HepG2 (cell line): Measurements from ENCODE around the gene NAGA. TPM values are rescaled to one million over a fixed set of nuclear protein-coding genes. Genes with fewer than 3 reads are reported as not detected.

Experiments used
- ATF4 ChIP-seq, 2 experiments: fragments of 450-650 bp in 1 of 2; sonication (generic) in 1 of 2; formaldehyde crosslinking; IDR thresholded peaks; 2 replicates each; pipeline versions ENCODE4 v1.5.0 to v1.8.0; 2020 to 2022; ENCODE audit warnings: mild to moderate bottlenecking in 1 of 2, missing genetic modification reagents in 1 of 2
- FOXA1 ChIP-seq, 2 experiments: fragments of 450-650 bp in 1 of 2; sonication (generic) in 1 of 2; formaldehyde crosslinking in 1 of 2; IDR thresholded peaks; 2 replicates each; pipeline versions ENCODE4 v1.4.0 to v1.6.1; 2016 to 2020; ENCODE audit warnings: missing genetic modification reagents in 1 of 2
- FOXJ3 ChIP-seq: sonication (generic); formaldehyde crosslinking; IDR thresholded peaks from 2 replicates; pipeline ENCODE4 v1.4.0; 2020; ENCODE audit warnings: missing genetic modification reagents, mild to moderate bottlenecking, borderline replicate concordance
- HBP1 ChIP-seq: IDR thresholded peaks from 2 replicates; pipeline ENCODE4 v1.6.1; 2016; ENCODE audit warnings: low read depth, control low read depth
- LBX2 ChIP-seq: sonication (generic); formaldehyde crosslinking; IDR thresholded peaks from 2 replicates; pipeline ENCODE4 v1.5.0; 2020; ENCODE audit warnings: missing genetic modification reagents, mild to moderate bottlenecking, borderline replicate concordance
- NPAS2 ChIP-seq: sonication (generic); formaldehyde crosslinking; IDR thresholded peaks from 2 replicates; pipeline ENCODE4 v1.8.0; 2022; ENCODE audit warnings: mild to moderate bottlenecking, missing genetic modification reagents, borderline replicate concordance
- PAF1 ChIP-seq: IDR thresholded peaks from 2 replicates; pipeline ENCODE4 v1.6.1; 2016; ENCODE audit warnings: missing genetic modification reagents, missing compliant biosample characterization
- RBFOX2 ChIP-seq: fragments of 200-400 bp; formaldehyde crosslinking; IDR thresholded peaks from 2 replicates; pipeline ENCODE4 v1.6.1; 2017; ENCODE audit warnings: low read depth, mild to moderate bottlenecking, low read length
- ZBTB34 ChIP-seq: sonication (generic); formaldehyde crosslinking; IDR thresholded peaks from 2 replicates; pipeline ENCODE4 v1.8.0; 2022; ENCODE audit warnings: mild to moderate bottlenecking, missing genetic modification reagents
- ZFP37 ChIP-seq: sonication (generic); formaldehyde crosslinking; IDR thresholded peaks from 2 replicates; pipeline ENCODE4 v1.4.0; 2020; ENCODE audit warnings: missing genetic modification reagents, borderline replicate concordance
- ZFP91 ChIP-seq: sonication (generic); formaldehyde crosslinking; IDR thresholded peaks from 2 replicates; pipeline ENCODE4 v1.9.0; 2022; ENCODE audit warnings: missing genetic modification reagents, mild to moderate bottlenecking, borderline replicate concordance
- ZNF18 ChIP-seq: sonication (generic); formaldehyde crosslinking; IDR thresholded peaks from 2 replicates; pipeline ENCODE4 v1.8.0; 2022; ENCODE audit warnings: mild to moderate bottlenecking, missing genetic modification reagents; ENCODE audit not compliant: insufficient replicate concordance
- ZNF343 ChIP-seq: sonication (generic); formaldehyde crosslinking; IDR thresholded peaks from 2 replicates; pipeline ENCODE4 v1.4.0; 2020; ENCODE audit warnings: mild to moderate bottlenecking, missing genetic modification reagents
- ZNF616 ChIP-seq: sonication (generic); formaldehyde crosslinking; IDR thresholded peaks from 2 replicates; pipeline ENCODE4 v1.5.0; 2020; ENCODE audit warnings: low read depth, mild to moderate bottlenecking, missing genetic modification reagents
- ZNF710 ChIP-seq: sonication (generic); formaldehyde crosslinking; IDR thresholded peaks from 2 replicates; pipeline ENCODE4 v1.5.0; 2020; ENCODE audit warnings: mild to moderate bottlenecking, missing genetic modification reagents, borderline replicate concordance
- ZNF775 ChIP-seq: sonication (generic); formaldehyde crosslinking; IDR thresholded peaks from 2 replicates; pipeline ENCODE4 v1.4.0; 2020; ENCODE audit warnings: missing genetic modification reagents, mild to moderate bottlenecking, moderate library complexity, borderline replicate concordance
- polyA plus RNA-seq, 8 experiments: library from polyadenylated mRNA; depleted of rRNA in 3 of 8; stranded (reverse) in 7 of 8; unstranded in 1 of 8; fragments of >200 nt; fragmentation: Illumina TruSeq in 4 of 8; extraction: Trizol in 4 of 8; gene quantifications; 2 replicates each; pipeline versions ENCODE4 v1.2.1 to v1.2.3, GENCODE V29; 2011 to 2016; ENCODE audit warnings: low read depth in 4 of 8, missing spikeins in 1 of 8, mixed read lengths in 1 of 8; ENCODE audit not compliant: insufficient read depth in 1 of 8
- total RNA-seq, 5 experiments: library from RNA; depleted of rRNA; stranded (reverse); fragments of >200 nt; fragmentation: Illumina TruSeq; extraction: Trizol; gene quantifications; 2 replicates each; pipeline ENCODE4 v1.2.3, GENCODE V29; 2016; ENCODE audit warnings: low read depth in 1 of 5

Gene NAGA
- total and polyA plus RNA-seq, 2 of the 13 experiments (the other 11 are each of a cell fraction or from before 2014, with no cell fraction given): 15.1 to 23.4 TPM

- TF ChIP-seq HBP1 (CRISPR knock-in tag) (no peak), ZFP91 (CRISPR knock-in tag) (peak; percentile 79), FOXJ3 (CRISPR knock-in tag) (no peak), FOXA1 (IDR thresholded peaks at IDR 0.05) (no peak), FOXA1 (CRISPR knock-in tag; IDR thresholded peaks at IDR 0.05) (no peak), ZNF18 (no peak), ZNF710 (CRISPR knock-in tag) (peak; percentile 68; the same call in 1 of the 2 replicates), ZBTB34 (CRISPR knock-in tag) (peak; percentile 74; the same call in 1 of the 2 replicates), ATF4 (CRISPR knock-in tag; IDR thresholded peaks at IDR 0.05) (peak in 1 of 2 experiments; percentile 50; a peak in 1 of 4 replicates), ZNF616 (CRISPR knock-in tag) (peak; percentile 76; the same call in 1 of the 2 replicates), ZNF775 (CRISPR knock-in tag) (0 out of 2 replicates have a peak, but pooled peaks have one; percentile 45), NPAS2 (CRISPR knock-in tag) (no peak), LBX2 (CRISPR knock-in tag) (peak; percentile 95; the same call in 1 of the 2 replicates), RBFOX2 (peak; percentile 82), PAF1 (CRISPR knock-in tag) (no peak), ZNF343 (0 out of 2 replicates have a peak, but pooled peaks have one; percentile 63), ZFP37 (CRISPR knock-in tag) (peak; percentile 74)
These were observed at the start of gene NAGA (continued) for GRCh38 chr22:42070517-42071422.
